ENCODE data around the gene CDH15.

CDH15 gene

DNA sequence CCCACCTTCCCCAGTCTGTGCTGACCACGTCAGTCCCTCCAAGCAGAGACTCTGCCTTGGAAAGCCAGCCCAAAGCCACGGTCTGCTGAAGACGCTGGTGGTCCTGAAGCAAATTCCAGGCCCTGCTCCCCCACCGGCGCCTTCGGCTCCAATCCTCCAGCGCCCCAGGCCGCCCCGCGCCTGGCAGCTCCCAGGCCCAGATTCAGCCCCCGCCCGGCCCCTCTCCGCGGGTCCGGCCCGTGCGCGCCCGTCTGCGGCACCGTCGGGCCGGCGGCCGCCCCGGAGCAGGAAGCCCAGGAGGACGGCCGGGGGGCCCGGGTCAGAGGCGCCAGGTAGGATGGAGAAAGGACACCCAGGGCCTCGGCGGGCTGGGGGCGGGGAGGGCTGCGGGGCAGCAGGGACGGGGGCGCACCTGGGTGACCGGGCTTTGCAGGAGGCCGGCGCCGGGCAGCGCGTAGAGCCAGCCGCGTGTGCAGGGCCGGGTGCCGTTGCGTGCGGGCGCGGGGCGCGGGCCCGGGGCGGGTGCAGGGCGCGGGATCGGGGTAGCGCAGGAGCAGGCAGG, 29.4 kb downstream of the CDH15 start:
- DNase-seq: peak; percentile 49

DNA sequence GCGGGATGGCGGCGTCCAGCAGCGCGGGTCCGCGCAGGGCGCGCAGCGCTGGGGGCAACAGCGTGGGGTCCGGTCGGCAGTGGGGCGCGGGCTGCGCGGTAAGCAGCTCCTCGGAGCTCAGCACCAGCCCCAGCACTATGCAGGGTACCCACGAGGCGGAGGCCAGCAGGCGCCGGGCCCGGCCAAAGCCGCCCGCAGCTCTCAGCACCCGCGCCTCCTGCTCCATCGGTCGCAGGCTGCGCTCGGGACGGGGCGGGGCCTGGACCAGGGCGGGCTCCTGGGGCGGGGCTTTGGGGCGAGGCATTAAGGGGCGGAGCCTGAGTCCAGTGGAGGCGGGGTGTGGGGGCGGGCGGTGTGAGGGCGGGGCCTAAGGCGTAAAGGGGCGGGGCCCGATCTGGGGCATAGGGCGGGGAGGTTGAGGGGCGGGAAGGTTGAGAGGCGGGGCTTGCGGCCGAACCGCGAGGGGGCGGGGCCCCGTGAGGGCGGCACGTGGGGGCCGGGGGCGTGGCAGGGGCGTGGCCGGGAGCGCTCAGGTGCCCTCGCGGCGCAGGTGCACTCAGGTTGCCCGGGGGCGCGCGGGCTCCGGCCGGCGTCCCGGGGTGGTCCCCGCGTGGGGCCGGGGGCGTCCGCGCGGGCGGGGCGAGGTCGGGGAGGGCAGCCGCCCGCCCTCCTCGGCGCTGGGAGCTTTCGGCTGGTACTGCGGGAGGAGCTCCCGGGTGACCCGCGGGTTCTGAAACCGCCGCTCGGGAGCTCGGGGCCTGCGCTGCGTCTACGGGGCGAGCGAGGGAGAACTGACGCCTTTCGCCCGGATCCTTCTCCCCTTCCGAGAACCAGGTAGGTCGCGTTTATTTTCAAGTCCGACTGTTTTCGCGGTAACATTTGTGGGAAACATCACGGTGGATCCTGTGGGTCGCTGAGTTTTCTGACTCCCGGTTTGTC, 30.2 kb downstream of the CDH15 start:
- DNase-seq: peak; percentile 90

DNA sequence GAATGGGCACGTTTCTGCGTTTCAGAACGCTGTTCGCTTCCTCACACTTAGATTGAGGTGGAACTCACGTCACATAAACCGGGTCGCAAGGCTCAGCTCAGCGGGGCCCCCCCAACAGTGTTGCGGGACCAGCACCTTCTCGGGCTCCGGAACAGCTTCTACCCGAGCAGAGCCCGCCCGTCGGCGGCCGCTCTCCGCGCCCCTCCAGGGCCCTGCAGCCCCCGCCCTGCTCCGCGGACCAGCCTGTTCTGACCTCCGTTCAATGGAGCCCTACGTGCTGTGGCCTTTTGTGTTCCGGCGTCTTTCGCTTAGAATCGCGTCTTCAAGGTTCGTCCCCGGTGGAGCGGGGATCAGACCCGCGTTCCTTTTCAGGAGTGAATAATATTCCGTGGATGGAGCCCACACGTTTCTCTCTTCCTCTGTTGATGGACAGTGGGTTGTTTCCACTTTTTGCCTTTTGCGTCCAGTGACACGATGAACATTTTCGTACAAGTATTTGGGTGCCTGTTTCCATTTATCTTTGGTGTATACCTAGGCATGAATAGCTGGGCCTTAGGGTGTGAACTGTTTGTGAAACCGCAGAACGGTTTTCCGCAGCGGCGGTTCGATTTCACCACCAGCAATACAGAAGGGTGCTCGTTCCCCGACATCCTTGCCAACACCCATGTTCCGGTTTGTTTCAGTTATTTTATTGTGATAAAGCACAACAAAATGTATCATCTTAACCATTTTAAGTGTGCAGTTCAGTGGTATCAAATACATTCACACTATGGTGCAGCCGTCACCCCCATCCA, 31.1 kb downstream of the CDH15 start:
- no peak for DNase-seq

DNA sequence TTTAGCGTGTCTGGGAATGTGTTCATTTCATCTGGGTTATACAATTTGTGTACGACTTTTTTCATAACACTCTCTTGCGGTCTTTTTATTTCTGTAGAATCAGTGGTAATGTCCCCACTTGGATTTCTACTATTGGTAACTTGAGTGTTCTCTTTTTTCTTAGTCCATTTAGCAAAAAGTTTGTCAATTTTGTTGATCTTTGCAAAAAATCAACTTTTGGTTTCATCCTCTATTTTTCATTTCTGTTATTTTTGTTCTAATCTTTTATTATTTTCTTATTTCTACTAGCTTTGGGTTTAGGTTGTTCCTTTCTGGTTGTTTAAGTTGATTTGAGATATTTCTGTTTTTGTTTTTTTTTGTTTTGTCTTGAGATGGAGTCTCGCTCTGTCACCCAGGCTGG, 36.4 kb downstream of the CDH15 start:
- DNase-seq: no peak

DNA sequence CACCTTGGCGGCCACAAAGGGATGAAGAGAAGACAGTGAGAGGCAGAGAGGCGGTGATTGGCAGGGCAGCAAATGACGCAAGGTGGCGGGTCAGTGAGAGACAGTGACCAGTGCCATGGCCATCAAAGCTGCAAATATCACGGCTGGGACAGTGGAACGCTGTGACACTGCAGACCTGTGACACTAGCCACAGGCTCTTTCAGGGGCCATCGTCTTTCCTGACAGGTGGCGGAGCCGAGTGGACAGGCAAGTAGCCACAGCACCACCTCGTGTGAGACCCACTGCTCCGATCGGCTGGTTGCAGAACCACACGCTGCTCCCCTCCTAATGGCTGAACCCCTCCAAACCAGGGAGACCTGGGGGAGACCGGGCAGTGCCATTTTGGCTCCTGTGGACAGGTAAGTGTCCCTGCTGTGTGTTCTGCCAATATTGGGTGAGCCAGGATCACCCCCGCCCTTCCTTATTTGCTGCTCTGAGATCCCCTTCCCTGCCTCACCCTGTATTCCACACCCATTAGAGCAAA, 38.0 kb downstream of the CDH15 start:
- DNase-seq: no peak

DNA sequence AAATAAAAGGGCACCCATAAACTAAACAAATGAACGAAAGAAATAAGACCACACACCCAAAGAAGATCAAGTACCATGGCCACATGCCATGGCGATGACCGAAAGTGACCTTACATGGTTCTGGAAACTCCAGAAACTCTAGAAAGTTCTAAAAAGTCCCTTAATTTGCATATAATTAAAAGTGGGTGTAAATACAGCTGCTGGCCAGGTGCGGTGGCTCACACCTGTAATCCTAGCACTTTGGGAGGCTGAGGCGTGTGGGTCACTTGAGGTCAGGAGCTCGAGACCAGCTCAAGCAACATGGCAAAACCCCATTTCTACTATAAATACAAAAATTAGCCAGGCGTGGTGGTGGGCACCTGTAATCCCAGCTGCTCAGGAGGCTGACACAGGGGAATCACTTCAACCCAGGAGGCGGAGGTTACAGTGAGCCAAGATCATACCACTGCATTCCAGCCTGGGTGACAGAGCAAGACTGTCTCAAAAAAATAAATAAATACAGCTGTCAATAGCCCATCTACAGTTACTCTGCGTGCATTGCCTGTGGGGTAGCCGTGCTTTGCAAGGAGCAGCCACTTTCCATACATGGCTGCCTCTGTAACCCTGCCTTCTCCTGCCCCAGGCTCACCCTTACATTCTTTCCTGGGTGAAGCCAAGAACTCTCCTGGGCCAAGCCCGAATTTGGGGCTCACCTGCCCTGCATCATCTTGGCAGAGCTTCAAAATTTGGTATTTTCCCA, 38.8 kb downstream of the CDH15 start:
- DNase-seq: no peak

DNA sequence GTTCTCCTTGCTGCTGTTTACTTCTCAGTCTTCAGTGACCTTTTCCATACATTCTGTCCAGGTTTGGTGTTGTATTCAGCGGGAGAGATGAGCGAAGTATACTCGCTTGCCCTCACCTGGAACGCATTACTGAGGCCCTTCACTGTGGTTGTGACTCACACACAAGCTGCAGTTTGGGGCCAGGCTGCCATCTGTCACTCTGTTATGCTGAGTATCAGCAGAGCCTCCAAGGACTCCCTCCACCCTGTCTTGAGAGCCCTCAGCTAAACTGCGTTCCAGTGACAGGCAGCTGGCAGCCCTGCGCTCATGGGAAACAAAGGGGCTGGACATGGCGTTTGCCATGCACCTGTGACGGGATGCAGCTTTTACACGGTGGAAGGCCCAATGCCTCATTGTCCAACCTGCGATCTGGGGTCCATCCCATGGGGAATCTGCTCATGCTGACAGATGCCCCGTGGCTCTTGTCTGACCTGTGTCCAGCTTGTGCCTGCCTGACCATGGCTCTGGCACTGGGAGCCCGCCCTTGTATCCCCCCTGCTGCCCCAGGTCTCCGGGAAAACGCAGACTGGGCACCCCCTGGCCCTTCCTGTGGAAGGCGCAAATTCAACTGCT, 39.5 kb downstream of the CDH15 start:
- peak; percentile 47 for DNase-seq

DNA sequence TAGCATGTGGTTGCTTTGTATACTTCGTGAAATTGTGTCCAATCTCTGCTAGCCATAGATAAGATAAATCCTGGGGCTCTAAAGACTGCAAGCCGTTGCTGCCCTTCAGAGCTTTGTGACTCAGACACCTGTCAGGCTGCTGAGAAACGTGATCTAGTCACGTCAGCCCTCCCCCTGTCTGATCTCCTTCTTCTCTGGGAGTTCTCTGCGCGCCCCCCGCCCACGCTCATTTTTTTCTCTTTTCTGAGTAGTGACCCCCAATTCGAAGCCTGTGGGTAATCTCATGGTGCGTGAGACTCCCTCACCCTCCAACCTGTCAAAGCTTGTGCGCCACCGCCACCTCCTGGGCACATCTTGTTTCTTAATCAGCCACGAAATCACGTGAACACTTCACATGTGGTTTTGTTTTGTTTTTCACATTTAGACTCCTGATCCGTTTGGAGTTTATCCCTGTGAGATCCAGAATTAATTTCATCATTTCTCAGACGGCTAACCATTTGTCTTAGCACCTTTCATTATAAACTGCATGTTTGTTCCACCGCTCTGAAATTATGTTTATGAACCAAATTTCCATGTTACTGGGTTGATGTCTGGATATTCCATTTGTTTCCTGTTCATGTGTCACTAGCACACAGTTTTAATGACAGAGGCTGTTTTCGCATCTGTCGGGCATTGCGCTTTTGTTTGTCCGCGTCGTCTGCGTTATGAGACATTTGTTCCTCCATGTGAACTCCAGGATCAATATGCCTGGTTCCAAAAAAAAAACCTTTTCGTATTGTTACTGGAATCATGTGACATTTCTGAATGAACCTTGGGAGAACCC, 45.0 kb downstream of the CDH15 start:
- DNase-seq: peak; percentile 83

DNA sequence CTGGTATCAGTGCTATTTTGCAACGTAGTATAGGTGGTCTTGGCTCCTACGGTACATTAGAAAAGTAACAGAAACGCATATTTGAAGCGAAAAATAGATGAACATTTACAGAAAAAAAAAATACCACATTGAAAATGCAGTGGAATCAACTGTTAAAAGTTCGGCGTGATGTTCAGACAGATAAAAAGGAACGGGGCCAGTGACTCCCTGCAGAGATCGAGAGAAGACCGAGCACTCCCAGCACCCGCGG, 45.5 kb downstream of the CDH15 start:
- no peak for DNase-seq

DNA sequence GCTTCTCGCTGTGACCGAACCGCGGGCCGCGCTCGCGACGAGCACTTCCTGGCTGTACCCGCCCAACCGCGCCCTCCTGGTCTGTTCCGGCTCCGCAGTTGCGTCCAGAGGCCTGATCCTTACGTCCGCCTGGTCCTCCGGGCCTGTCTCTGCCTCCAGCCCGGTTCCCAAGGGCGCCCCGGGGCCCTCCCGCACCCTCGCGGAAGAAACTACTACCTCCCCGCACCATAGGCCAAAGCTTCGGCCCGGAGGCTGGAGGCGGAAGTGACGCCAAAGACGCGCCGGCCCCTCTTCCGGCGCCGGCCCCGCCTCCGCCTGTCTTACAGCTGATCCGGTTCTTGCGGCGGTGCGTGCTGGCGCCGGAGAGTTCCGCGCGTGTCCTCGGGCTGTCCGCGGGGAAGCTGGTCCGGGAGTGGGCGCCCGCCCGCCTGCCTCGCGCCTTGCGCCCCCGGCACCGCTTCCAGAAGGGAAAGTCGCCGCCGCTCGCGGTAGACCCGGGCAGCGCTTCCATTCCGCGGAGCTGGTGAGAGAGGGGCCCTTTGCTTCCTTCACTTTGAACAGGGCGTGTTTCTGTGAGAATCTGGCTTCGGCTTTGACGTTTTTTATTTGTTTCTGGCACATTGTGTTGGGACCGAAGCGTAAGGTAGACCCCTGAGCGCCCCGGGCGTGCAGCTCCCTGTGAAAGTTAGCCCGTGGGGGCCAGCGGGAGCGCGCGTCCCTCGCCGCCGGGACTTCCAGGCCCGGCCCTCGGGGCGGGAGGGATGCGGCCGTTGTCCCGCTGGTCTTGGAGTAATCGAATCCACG, 46.0 kb downstream of the CDH15 start, which contains the start of gene ZNF778:
Gene ZNF778, plus strand, starts transcription at position 316 of the 804 bp plus-strand sequence. CDS start 3,425 bp downstream, outside the sequence.
- peak; percentile 87 for DNase-seq

DNA sequence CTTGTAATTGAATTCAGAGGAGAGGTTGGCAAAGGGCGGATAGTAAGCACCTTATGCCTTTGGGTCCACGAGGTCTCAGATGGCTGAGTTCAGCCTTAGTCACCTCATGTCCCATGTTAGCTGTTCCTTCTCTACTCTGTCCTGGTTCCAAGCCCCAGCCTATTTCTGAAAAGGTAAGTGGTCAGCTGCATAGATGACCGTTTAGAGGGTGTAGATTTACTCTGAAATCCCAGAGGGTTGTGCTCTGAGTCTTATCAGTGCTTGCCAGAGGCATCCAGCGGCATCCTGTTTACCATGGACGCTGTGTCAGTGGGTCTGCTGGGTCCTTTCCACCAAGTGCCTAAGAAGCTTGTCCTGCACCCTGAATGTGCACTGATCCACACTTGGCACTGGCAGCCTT, 47.8 kb downstream of the CDH15 start:
- no peak for DNase-seq

DNA sequence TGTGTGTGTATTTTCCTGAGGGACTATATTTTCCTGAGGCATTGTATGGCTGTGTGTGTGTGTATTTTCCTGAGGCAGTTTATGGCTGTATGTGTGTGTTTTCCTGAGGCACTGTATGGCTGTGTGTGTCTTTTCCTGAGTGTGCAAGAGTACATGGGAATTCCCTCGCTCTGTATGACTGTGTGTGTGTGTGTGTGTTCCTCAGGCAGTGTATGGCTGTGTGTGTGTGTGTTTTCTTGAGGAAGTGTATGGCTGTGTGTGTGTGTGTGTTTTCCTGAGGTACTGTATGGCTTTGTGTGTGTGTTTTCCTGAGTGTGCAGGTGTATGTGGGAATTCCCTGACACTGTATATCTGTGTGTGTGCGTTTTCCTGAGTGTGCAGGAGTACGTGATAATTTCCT, 50.1 kb downstream of the CDH15 start:
- no peak for DNase-seq

DNA sequence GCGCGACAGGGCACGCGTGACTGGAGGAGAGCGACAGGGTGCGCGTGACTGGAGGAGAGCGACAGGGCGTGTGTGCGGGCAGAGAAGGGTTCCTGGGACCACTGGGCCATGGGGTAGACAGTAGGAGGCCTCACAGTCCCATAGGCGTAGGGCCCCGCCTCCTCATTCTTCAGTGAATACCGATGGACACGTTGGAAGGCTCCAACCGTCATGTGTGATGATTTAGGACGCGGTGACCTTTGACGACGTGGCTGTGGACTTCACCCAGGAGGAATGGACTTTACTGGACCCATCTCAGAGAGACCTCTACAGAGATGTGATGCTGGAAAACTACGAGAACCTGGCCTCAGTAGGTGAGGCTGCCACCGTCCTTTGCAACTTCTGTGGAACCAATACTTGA, 51.4 kb downstream of the CDH15 start:
- no peak for DNase-seq

DNA sequence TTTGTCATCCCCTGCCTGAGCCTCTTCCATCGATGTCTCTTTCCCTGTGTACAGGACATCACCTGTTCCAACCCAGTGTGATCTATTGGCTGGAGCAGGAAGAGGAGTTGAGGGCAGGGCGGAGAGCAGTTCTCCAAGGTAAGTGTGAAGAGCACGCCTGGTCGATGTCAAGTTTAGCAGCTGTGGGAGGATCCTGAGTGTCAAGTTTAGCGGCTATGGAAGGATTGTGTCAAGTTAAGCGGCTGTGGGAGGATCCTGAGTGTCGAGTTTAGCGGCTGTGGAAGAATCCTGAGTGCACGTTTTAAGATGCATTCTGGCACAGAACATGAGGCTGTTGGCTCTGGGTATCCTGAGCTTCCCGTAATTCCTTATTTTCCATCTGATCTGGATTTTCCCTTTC, 53.1 kb downstream of the CDH15 start:
- DNase-seq: no peak

DNA sequence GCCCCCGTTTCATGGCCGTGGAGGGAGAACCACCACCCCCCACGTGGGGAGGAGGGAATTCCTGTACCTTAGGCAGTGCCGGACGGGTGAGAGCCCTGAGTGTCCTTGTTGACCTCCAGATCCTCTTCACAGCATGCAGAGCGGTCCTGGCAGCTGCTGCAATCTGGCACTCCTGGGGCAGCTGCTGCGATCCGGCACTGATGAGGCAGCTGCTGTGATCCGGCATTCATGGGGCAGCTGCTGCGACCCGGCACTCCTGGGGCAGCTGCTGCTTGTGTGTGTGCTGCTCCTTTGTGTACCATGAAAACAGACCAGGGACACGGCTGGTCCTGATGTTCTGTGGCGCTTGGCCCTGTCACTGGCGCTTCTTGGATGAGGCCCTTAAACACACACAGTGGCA, 58.7 kb downstream of the CDH15 start:
- peak; percentile 95 for DNase-seq

DNA sequence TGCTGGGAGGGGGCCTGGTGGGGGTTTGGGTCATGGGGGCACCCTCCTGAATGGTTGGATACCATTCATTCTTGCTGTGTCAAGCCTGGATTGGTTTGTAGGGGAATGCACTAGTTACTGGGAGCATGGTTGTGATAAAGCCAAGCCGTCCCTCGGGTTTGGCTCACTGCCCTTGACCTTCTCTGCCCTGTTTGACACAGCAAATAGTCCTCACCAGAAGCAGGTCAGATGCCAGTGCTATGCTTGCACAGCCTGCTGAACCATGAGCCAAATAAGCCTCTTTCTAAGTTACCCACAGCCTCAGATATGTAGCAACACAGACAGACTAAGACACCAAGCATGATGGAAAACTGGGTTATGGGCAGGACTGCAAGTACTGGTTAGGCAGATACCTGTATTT, 60.6 kb downstream of the CDH15 start:
- DNase-seq: no peak

DNA sequence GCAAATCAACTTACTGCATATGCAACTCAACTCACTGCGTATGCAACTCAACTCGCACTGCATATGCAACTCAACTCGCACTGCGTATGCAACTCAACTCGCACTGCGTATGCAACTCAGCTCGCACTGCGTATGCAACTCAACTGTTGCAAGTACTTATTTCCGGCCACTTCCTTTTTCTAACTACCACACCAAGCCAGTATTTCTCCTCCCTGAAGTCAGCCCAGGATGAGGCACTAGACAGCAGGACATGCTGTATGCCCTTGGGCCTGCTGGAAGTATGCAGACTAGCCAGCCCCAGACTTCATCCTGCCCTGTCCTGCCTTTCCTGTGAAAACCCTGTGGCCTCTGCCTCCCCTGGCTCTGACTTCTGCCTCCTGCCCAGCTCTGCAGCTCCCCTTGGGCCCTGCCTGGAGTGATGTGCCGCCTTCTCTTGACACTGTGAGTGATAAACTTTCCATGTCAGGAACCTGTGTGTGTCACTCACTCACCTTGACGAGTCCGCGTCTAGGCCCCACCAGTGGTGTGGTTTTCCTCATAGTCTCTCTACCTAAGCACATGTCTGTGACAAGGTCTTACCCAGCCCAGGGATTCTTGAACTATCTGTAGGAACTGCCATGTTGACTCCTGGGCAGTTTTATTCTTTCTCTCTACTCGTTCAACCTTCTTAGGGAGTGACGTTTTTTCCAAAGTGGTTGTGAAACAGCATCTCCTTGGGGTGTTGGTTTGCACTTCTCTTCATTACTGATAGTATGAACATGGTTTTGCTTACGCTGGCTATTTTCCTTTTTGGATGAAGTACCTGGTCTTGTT, 62.3 kb downstream of the CDH15 start:
- no peak for DNase-seq

DNA sequence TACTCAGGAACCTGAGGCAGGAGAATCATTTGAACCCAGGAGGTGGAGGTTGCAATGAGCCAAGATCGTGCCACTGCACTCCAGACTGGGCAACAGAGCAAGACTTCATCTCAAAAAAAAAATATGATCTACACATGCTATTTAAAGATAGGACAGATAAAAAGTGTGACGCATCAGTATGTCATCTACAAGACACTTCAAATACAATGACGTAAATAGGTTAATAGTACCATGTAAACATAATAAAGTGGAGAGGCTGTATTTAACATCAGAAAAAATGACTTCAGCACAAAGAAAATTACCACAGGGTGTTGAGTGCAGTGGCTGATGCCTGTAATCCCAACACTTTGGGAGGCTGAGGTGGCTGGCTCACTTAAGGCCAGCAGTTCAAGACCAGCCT, 66.2 kb downstream of the CDH15 start:
- DNase-seq: peak; percentile 69

DNA sequence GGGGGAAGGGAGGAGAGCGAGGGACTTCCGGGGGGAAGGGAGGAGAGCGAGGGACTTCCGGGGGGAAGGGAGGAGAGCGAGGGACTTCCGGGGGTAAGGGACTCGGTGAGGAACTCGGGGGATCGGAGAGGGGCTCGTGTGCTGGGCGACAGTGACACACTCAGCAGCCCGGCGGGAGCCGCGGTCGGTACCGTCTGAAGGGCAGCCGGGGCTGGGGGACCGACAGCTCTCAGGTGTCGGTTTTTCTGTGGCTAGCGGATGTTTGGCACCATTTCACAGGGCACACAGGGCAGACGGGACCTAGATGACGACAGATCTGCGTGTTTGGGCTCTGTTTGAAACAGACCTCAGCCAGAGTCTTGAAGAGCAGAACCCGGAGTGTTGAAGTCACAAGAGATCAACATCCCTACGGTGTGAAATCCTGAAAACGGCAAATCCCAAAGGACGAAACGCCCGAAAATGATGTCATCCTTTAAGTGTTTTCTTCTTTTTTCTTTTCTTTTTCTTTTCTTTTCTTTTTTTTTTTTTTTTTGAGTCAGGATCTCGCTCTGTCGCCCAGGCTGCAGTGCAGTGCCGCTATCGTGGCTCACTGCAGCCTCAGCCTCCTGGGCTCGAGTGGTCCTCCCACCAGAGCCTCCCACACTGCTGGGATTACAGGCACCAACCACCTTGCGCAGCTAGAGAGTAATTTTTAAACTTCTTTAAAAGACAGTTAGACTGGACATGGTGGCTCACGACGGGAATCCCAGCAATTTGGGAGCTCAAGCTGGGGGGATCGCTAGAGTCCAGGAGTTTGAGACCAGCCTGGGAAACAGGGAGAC, 69.8 kb downstream of the CDH15 start:
- peak; percentile 90 for DNase-seq
